ENCODE results near the gene SCO1.

The SCO1 gene

DNA sequence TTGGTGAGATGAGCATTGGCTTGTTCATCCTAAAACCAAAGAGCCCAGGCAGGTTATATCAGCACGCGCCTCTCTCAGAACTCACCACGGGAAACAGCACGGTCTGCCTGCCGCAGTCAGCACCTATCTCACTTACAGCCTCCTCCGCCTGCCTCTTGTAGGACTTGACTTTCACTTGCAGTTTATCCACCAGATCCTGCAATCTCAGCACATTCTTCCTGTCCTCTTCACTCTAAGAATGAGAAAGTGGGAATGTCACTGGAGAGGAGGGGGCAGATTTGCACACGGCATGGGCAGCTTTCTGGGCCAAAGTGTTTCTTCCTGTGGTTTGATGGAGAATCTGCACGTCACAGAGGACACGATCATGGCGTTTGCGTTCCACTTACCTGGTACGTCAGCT is 67.6 kb downstream of the SCO1 start:
- DNase-seq (ENCODE audit: low spot score): no peak
- Histone ChIP-seq H3K27me3 (ENCODE audit: control insufficient read depth in 3 of 3, insufficient read depth in 3 of 3, low read depth in 1 of 3, low read length in 3 of 3) (no peaks in the 10 kb centered on the region), H3K36me3 (replicated peaks in 1 of 2; ENCODE audit: control insufficient read depth in 2 of 2, insufficient read depth in 2 of 2, low read length in 2 of 2) (peaks cover 0 to 2% of the 10 kb centered on the region in 2 donors), H4K91ac (ENCODE audit: low read depth, low read length, poor library complexity) (no peak overlapping the region), H3K4me1 (ENCODE audit: control insufficient read depth in 2 of 2, insufficient read depth in 1 of 2, low read depth in 1 of 2, low read length in 2 of 2) (no peaks in the 10 kb centered on the region), H3K14ac (ENCODE audit: low read length) (no peak overlapping the region), H2BK120ac (ENCODE audit: low read depth, low read length) (no peak overlapping the region), H2AK5ac (ENCODE audit: low read depth, low read length) (no peak overlapping the region), H3K4me3 (ENCODE audit: low read length in 2 of 2) (no peak overlapping the region), H2AFZ (ENCODE audit: low read length) (no peak overlapping the region), H3K23ac (ENCODE audit: low read depth, low read length, poor library complexity) (no peak overlapping the region), H2BK12ac (ENCODE audit: low read length) (no peak overlapping the region), H4K8ac (ENCODE audit: low read depth, low read length) (no peak overlapping the region), H2BK5ac (ENCODE audit: low read length) (no peak overlapping the region), H3K79me1 (ENCODE audit: low read depth, low read length) (no peaks in the 10 kb centered on the region), H2BK15ac (ENCODE audit: low read length) (no peak overlapping the region), H3K9ac (ENCODE audit: low read depth, low read length, poor library complexity) (no peak overlapping the region), H3K4me2 (ENCODE audit: insufficient read depth, low read length, poor library complexity, severe bottlenecking) (no peak overlapping the region), H3K27ac (replicated peaks; ENCODE audit: low read length) (no peak overlapping the region), H3K9me3 (replicated peaks in 1 of 2; ENCODE audit: control insufficient read depth in 2 of 2, insufficient read depth in 1 of 2, low read depth in 1 of 2, low read length in 2 of 2) (no peaks in the 10 kb centered on the region), H3K4ac (ENCODE audit: low read length) (no peak overlapping the region), H3K18ac (ENCODE audit: low read length) (no peak overlapping the region)
- no CpG with 5 or more reads among the region's 12 CpGs for WGBS, 2 donors (ENCODE audit: extremely low coverage in 2 of 2, insufficient read length in 2 of 2, insufficient replicate concordance in 1 of 2)

DNA sequence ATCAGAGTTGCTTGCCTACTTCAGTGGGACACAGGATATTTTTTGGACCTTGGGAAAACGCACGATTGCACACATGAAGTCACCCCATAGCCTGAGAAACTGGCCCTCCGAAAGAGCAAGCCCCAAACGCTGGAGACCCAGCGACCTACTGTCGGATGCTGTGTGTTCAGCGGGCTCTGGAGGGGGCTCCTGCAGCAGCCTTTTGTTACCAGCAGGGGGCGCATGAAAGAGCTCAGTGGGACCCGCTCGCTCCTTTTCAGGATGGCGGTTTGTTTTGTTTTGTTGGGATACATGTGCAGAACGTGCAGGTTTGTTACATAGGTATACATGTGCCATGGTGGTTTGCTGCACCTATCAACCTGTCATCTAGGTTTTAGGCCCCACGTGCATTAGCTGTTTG is 68.6 kb downstream of the SCO1 start:
- DNase-seq (ENCODE audit: low spot score): no peak
- no peaks in the 10 kb centered on the region for H3K4me1 ChIP-seq (ENCODE audit: control insufficient read depth in 2 of 2, insufficient read depth in 1 of 2, low read depth in 1 of 2, low read length in 2 of 2)
- no peaks in the 10 kb centered on the region for H3K9me3 ChIP-seq (replicated peaks in 1 of 2; ENCODE audit: control insufficient read depth in 2 of 2, insufficient read depth in 1 of 2, low read depth in 1 of 2, low read length in 2 of 2)
- no peak overlapping the region for H3K18ac ChIP-seq (ENCODE audit: low read length)
- H3K4ac ChIP-seq (ENCODE audit: low read length): no peak overlapping the region
- no peak overlapping the region for H4K8ac ChIP-seq (ENCODE audit: low read depth, low read length)
- no peak overlapping the region for H3K4me2 ChIP-seq (ENCODE audit: insufficient read depth, low read length, poor library complexity, severe bottlenecking)
- WGBS, 2 donors (ENCODE audit: extremely low coverage in 2 of 2, insufficient read length in 2 of 2, insufficient replicate concordance in 1 of 2): no CpG with 5 or more reads among the region's 13 CpGs
- H3K9ac ChIP-seq (ENCODE audit: low read depth, low read length, poor library complexity): no peak overlapping the region
- H2BK12ac ChIP-seq (ENCODE audit: low read length): no peak overlapping the region
- H2AFZ ChIP-seq (ENCODE audit: low read length): no peak overlapping the region
- no peak overlapping the region for H3K27ac ChIP-seq (replicated peaks; ENCODE audit: low read length)
- no peak overlapping the region for H3K4me3 ChIP-seq (ENCODE audit: low read length in 2 of 2)
- no peak overlapping the region for H4K91ac ChIP-seq (ENCODE audit: low read depth, low read length, poor library complexity)
- no peak overlapping the region for H2BK15ac ChIP-seq (ENCODE audit: low read length)
- H2BK120ac ChIP-seq (ENCODE audit: low read depth, low read length): no peak overlapping the region
- H2AK5ac ChIP-seq (ENCODE audit: low read depth, low read length): no peak overlapping the region
- H3K23ac ChIP-seq (ENCODE audit: low read depth, low read length, poor library complexity): no peak overlapping the region
- H3K79me1 ChIP-seq (ENCODE audit: low read depth, low read length): no peaks in the 10 kb centered on the region
- H3K27me3 ChIP-seq (ENCODE audit: control insufficient read depth in 3 of 3, insufficient read depth in 3 of 3, low read depth in 1 of 3, low read length in 3 of 3): no peaks in the 10 kb centered on the region
- no peak overlapping the region for H3K14ac ChIP-seq (ENCODE audit: low read length)
- no peak overlapping the region for H2BK5ac ChIP-seq (ENCODE audit: low read length)
- H3K36me3 ChIP-seq (replicated peaks in 1 of 2; ENCODE audit: control insufficient read depth in 2 of 2, insufficient read depth in 2 of 2, low read length in 2 of 2): no peaks in the 10 kb centered on the region

GRCh38 chr17:10626390-10626789 is 70.9 kb downstream of the SCO1 start:
- Histone ChIP-seq H3K14ac (ENCODE audit: low read length) (no peak overlapping the region), H3K4me2 (ENCODE audit: insufficient read depth, low read length, poor library complexity, severe bottlenecking) (no peak overlapping the region), H2BK5ac (ENCODE audit: low read length) (no peak overlapping the region), H2AFZ (ENCODE audit: low read length) (no peak overlapping the region), H2AK5ac (ENCODE audit: low read depth, low read length) (no peak overlapping the region), H3K27me3 (ENCODE audit: control insufficient read depth in 3 of 3, insufficient read depth in 3 of 3, low read depth in 1 of 3, low read length in 3 of 3) (peaks cover 0 to 10% (median 0%) of the 10 kb centered on the region in 3 experiments), H3K36me3 (replicated peaks in 1 of 2; ENCODE audit: control insufficient read depth in 2 of 2, insufficient read depth in 2 of 2, low read length in 2 of 2) (no peaks in the 10 kb centered on the region), H3K4me1 (ENCODE audit: control insufficient read depth in 2 of 2, insufficient read depth in 1 of 2, low read depth in 1 of 2, low read length in 2 of 2) (no peaks in the 10 kb centered on the region), H4K91ac (ENCODE audit: low read depth, low read length, poor library complexity) (no peak overlapping the region), H3K27ac (replicated peaks; ENCODE audit: low read length) (no peak overlapping the region), H3K4me3 (ENCODE audit: low read length in 2 of 2) (no peak overlapping the region), H3K18ac (ENCODE audit: low read length) (no peak overlapping the region), H3K9ac (ENCODE audit: low read depth, low read length, poor library complexity) (no peak overlapping the region), H3K23ac (ENCODE audit: low read depth, low read length, poor library complexity) (no peak overlapping the region), H2BK120ac (ENCODE audit: low read depth, low read length) (no peak overlapping the region), H3K9me3 (replicated peaks in 1 of 2; ENCODE audit: control insufficient read depth in 2 of 2, insufficient read depth in 1 of 2, low read depth in 1 of 2, low read length in 2 of 2) (no peaks in the 10 kb centered on the region), H2BK12ac (ENCODE audit: low read length) (no peak overlapping the region), H2BK15ac (ENCODE audit: low read length) (no peak overlapping the region), H4K8ac (ENCODE audit: low read depth, low read length) (no peak overlapping the region), H3K79me1 (ENCODE audit: low read depth, low read length) (no peaks in the 10 kb centered on the region), H3K4ac (ENCODE audit: low read length) (no peak overlapping the region)
- WGBS, 2 donors (ENCODE audit: extremely low coverage in 2 of 2, insufficient read length in 2 of 2, insufficient replicate concordance in 1 of 2): no CpG with 5 or more reads among the region's 9 CpGs
- no peak for DNase-seq (ENCODE audit: low spot score)

- Histone ChIP-seq H3K14ac (ENCODE audit: low read length) (no peak overlapping the region), H3K18ac (ENCODE audit: low read length) (no peak overlapping the region), H3K9me3 (replicated peaks in 1 of 2; ENCODE audit: control insufficient read depth in 2 of 2, insufficient read depth in 1 of 2, low read depth in 1 of 2, low read length in 2 of 2) (no peaks in the 10 kb centered on the region), H2AK5ac (ENCODE audit: low read depth, low read length) (no peak overlapping the region), H3K27me3 (ENCODE audit: control insufficient read depth in 3 of 3, insufficient read depth in 3 of 3, low read depth in 1 of 3, low read length in 3 of 3) (peaks cover 0 to 10% (median 0%) of the 10 kb centered on the region in 3 experiments), H2BK5ac (ENCODE audit: low read length) (no peak overlapping the region), H2AFZ (ENCODE audit: low read length) (no peak overlapping the region), H3K23ac (ENCODE audit: low read depth, low read length, poor library complexity) (no peak overlapping the region), H2BK12ac (ENCODE audit: low read length) (no peak overlapping the region), H4K8ac (ENCODE audit: low read depth, low read length) (no peak overlapping the region), H3K36me3 (replicated peaks in 1 of 2; ENCODE audit: control insufficient read depth in 2 of 2, insufficient read depth in 2 of 2, low read length in 2 of 2) (no peaks in the 10 kb centered on the region), H3K4me2 (ENCODE audit: insufficient read depth, low read length, poor library complexity, severe bottlenecking) (no peak overlapping the region), H3K27ac (replicated peaks; ENCODE audit: low read length) (no peak overlapping the region), H3K79me1 (ENCODE audit: low read depth, low read length) (no peaks in the 10 kb centered on the region), H3K4me1 (ENCODE audit: control insufficient read depth in 2 of 2, insufficient read depth in 1 of 2, low read depth in 1 of 2, low read length in 2 of 2) (no peaks in the 10 kb centered on the region), H4K91ac (ENCODE audit: low read depth, low read length, poor library complexity) (no peak overlapping the region), H2BK120ac (ENCODE audit: low read depth, low read length) (no peak overlapping the region), H3K9ac (ENCODE audit: low read depth, low read length, poor library complexity) (no peak overlapping the region), H2BK15ac (ENCODE audit: low read length) (no peak overlapping the region), H3K4ac (ENCODE audit: low read length) (no peak overlapping the region), H3K4me3 (ENCODE audit: low read length in 2 of 2) (no peak overlapping the region)
- no CpG with 5 or more reads among the region's 11 CpGs for WGBS, 2 donors (ENCODE audit: extremely low coverage in 2 of 2, insufficient read length in 2 of 2, insufficient replicate concordance in 1 of 2)
- DNase-seq (ENCODE audit: low spot score): no peak
Observed at GRCh38 chr17:10624969-10625368, 72.4 kb downstream of the SCO1 start.

All from neuronal stem cell (in vitro differentiated cells).